HG03025 (cell line): ENCODE data around the gene PLXNA4.
"Not testable (repeated sequence)": the region's sequence is repeated elsewhere in the genome, so short reads cannot be mapped to it uniquely, and the experiment has no call there.

Experiments
- ATAC-seq: cut with Tn5 transposase; IDR thresholded peaks from one replicate; pipeline ENCODE4 v1.9.1; 2021; ENCODE audit warnings: mild to moderate bottlenecking, moderate library complexity; ENCODE audit not compliant: unreplicated experiment, low FRiP score

The PLXNA4 gene

GRCh38 chr7:132575982-132576720 is at the start of gene PLXNA4:
TSS of gene PLXNA4 (minus strand) at chr7:132576470. CDS start at chr7:132508693, 67,777 bp downstream.
- ATAC-seq: no peak

GRCh38 chr7:132625651-132626050 is 49.4 kb upstream of the PLXNA4 start:
- ATAC-seq: no peak

- no peak for ATAC-seq
Measured at GRCh38 chr7:132622081-132622480, 45.8 kb upstream of the PLXNA4 start.

- ATAC-seq: no peak
Measured at GRCh38 chr7:132619967-132620366, 43.7 kb upstream of the PLXNA4 start.

DNA sequence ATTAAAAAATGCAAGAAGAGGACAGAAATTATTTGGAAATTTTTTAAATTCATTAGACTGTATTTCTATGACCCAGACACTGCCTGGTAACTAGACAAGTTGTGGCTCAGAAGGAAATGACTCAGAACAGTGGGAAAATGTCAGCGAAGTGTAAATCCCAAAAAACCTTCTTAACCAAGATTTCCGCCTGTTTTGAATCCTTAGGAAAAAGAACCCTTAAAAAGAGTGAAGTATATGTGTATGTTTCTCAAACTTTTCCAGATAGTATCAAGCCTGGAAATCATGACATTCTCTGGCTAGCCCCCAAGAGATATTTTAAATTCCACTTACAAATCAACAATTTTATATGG is 42.7 kb upstream of the PLXNA4 start:
- ATAC-seq: no peak

- ATAC-seq: no peak
Measured at GRCh38 chr7:132618271-132618955, 42.1 kb upstream of the PLXNA4 start.

- ATAC-seq: no peak
Measured at GRCh38 chr7:132614428-132615318, 38.4 kb upstream of the PLXNA4 start.

GRCh38 chr7:132613737-132614136 is 37.5 kb upstream of the PLXNA4 start:
- no peak for ATAC-seq

- ATAC-seq: no peak
Measured at GRCh38 chr7:132610995-132611394, 34.7 kb upstream of the PLXNA4 start.

GRCh38 chr7:132609906-132610520 is 33.7 kb upstream of the PLXNA4 start:
- no peak for ATAC-seq

DNA sequence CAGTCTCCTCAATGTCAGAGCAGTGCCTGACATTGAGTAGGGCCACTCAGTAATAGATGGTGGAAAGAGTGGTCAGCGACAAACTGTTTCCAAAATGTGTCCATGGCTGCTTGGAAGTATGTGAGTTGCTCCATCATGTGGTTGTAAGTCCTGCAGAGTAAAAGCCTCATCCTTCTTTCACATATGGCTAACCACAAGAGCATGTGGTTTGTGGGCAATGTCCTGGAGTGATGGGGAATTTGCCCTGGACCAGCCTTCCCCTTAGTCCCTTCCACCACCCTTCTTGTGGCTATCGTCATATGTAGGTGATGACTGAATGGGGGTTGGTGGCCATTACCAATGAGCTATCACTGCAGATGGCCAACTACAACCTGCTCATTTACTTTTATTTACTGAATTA is 33.0 kb upstream of the PLXNA4 start:
- ATAC-seq: no peak

- ATAC-seq: no peak
Measured at GRCh38 chr7:132608523-132608922, 32.3 kb upstream of the PLXNA4 start.

- ATAC-seq: no peak
Measured at GRCh38 chr7:132607656-132608055, 31.4 kb upstream of the PLXNA4 start.

DNA sequence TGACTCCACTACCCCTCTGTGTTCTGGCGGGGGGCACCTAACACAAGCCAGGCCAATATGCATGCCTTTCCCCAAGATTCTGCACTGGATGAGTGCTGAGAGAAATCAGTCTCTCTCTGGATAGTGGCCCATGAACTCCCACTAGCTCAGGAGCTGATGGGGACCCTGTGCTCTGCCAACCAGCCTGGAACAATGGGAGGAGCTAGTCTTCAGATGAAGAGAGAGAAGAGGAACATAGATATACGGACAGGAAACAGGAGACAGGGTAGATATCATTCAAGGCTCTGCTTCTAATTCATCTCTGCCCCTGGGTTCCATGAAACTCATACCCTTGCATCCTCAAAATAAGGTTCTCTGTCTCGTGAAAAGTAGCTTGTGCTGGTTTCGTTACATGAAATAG is 27.9 kb upstream of the PLXNA4 start:
- no peak for ATAC-seq

DNA sequence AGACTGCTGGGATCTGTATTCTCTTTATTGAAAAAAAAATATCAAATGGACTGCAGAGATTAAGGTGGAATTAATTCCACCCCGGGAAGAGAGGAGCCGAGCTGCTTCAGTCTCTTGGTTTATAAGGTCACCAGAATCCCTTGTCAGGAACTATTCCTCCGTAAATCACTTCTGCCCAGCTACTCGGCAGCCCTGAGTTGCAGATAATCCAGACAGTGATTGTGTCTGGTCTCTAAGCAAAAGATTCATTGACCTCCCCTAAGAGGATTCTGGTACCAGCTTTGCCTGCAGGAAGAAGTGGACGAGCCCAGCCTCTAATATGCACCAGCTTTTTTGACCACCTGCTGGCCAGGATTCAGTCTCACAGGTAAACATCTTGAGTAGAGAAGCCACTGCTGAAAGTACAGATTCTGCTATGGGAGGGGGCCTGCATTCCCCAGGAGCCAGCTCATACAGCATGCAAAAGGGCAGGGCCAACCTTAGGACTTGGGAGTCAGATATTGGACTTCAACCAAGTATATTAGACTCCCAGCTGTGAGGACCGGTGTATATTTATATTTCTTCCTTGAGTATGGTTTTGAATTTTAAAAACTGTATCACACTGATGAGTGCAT is 27.1 kb upstream of the PLXNA4 start:
- ATAC-seq: no peak

- no peak for ATAC-seq
Measured at GRCh38 chr7:132601783-132602182, 25.5 kb upstream of the PLXNA4 start.

GRCh38 chr7:132596588-132596987 is 20.3 kb upstream of the PLXNA4 start:
- no peak for ATAC-seq

- ATAC-seq: not testable (repeated sequence)
Measured at GRCh38 chr7:132594741-132595140, 18.5 kb upstream of the PLXNA4 start.

DNA sequence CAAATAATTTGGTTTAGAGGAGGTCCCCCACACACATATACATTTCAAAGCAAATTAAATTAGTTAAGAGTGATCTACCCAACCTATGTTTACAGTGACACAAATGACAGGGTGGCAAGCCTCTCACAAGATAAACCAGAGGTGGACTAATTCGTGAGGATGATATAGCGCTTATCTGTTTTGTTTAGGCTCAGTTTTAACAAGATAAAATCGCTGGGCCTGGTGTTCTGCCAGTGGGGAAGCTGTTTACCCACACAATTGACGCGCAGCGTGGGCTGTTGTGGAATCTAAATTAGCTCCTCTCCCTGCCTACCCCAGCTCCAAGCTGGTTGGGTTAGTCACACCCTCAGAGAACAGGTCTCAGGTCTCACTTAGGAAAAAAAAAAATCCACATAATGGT is 16.7 kb upstream of the PLXNA4 start:
- no peak for ATAC-seq

- ATAC-seq: no peak
Measured at GRCh38 chr7:132592231-132592920, 16.1 kb upstream of the PLXNA4 start.
